ENCODE data around the gene IGFALS.

The IGFALS gene

DNA sequence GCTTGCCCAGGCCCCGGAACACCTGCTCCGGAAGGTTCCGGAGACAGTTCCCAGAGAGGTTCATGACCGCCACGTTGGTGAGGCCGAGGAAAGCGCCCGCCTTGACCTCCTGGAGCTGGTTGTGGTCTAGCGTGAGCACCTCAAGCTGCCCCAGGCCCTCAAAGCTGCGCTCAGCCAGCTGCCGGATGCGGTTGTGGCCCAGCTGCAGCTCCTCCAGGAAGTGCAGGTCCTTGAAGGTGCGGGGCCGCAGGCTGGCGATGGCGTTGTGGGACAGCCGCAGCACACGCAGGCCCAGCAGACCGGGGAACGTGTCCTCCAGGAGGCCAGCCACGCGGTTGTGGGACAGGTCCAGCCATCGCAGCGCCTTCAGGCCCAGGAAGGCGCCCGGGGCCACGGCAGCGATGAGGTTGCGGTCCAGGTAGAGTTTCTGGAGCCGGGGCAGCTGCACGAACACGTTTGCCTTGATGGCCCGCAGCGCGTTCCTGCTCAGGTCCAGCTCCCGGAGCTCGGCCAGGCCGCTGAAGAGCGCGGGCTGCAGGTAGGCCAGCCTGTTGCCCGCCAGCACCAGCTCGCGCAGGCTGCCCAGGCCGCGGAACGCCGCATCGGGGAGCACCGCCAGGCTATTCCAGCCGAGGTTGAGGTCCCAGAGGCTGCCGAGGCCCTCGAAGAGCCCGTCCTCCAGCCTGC, 2.1 kb downstream of the IGFALS start:
- Histone ChIP-seq H3K36me3 (peaks cover 15 to 66% (median 43%) of the 10 kb centered on the region in 3 donors), H3K4me1 (peaks cover 0 to 20% (median 0%) of the 10 kb centered on the region in 4 donors), H3K27me3 (no peaks in the 10 kb centered on the region), H3K4me3 (no peak overlapping the region), H3K9me3 (no peaks in the 10 kb centered on the region), H3K27ac (no peak overlapping the region)
- DNase-seq = no peak
- intact Hi-C loops (cut with DNase I; ENCODE audit: low total_unique reads) = no loop called here
- TF ChIP-seq, protein P1, sequence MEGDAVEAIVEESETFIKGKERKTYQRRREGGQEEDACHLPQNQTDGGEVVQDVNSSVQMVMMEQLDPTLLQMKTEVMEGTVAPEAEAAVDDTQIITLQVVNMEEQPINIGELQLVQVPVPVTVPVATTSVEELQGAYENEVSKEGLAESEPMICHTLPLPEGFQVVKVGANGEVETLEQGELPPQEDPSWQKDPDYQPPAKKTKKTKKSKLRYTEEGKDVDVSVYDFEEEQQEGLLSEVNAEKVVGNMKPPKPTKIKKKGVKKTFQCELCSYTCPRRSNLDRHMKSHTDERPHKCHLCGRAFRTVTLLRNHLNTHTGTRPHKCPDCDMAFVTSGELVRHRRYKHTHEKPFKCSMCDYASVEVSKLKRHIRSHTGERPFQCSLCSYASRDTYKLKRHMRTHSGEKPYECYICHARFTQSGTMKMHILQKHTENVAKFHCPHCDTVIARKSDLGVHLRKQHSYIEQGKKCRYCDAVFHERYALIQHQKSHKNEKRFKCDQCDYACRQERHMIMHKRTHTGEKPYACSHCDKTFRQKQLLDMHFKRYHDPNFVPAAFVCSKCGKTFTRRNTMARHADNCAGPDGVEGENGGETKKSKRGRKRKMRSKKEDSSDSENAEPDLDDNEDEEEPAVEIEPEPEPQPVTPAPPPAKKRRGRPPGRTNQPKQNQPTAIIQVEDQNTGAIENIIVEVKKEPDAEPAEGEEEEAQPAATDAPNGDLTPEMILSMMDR (IDR thresholded peaks at IDR 0.05) = no peak

DNA sequence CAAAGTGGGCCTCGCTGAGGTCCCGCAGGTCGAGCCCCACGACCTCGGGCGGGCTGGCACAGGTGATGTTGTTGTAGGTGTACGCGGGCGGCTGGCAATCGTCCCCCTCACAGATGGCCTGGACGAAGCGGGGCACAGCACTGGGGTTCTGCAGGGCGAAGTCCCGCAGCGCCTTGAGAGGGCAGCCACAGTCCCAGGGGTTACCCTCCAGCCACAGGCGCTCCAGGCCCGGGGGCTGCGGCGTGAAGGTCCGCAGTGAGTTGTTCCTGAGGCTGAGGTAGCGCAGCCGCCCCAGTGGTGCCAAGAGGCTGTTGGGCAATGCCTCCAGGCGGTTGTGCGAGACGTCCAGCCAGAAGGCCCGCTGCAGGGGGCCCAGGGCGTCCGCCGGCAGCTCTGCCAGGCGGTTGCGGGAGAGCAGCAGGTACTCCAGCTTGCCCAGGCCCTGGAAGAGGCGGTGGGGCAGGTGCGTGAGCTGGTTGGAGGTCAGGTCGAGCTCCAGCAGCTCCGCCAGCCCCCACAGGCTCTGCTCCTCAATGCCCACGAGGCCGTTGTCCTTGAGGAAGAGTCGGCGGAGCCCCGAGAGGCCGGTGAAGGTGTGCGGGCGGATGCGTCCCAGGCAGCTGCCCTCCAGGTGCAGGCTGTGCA, 2.8 kb downstream of the IGFALS start:
- intact Hi-C loops (cut with DNase I; ENCODE audit: low total_unique reads) = no loop called here
- peak in 1 of 2 donors; percentile 59 for DNase-seq
- H3K4me3 ChIP-seq = no peak overlapping the region
- peaks cover 0 to 27% (median 2%) of the 10 kb centered on the region in 4 donors for H3K4me1 ChIP-seq
- no peaks in the 10 kb centered on the region for H3K27me3 ChIP-seq
- H3K27ac ChIP-seq = no peak overlapping the region
- TF ChIP-seq, protein P1 (IDR thresholded peaks at IDR 0.05) = no peak
- peaks cover 15 to 72% (median 44%) of the 10 kb centered on the region in 3 donors for H3K36me3 ChIP-seq
- no peaks in the 10 kb centered on the region for H3K9me3 ChIP-seq

DNA sequence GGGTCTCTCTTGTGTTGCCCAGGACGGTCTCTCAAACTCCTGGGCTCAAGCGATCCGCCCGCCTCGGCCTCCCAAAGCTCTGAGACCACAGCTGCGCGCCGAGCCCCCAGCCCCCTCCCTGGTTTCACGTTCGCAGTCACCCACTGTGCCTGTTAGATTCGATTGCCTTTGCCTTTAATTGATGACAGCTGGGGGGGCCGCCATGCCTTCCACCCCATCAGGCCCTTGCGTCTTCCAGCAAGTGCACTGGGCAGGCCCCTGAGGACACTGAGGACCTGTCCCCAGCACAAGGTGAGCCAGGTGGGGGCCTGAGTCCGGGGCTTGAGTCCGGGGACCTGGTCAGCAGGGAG, 3.3 kb downstream of the IGFALS start:
- TF ChIP-seq, protein P1 (IDR thresholded peaks at IDR 0.05) = no peak
- H3K27ac ChIP-seq = no peak overlapping the region
- H3K9me3 ChIP-seq = no peaks in the 10 kb centered on the region
- no peak for DNase-seq
- H3K4me1 ChIP-seq = peaks cover 0 to 32% (median 5%) of the 10 kb centered on the region in 4 donors
- intact Hi-C loops (cut with DNase I; ENCODE audit: low total_unique reads) = no loop called here
- no peak overlapping the region for H3K4me3 ChIP-seq
- H3K27me3 ChIP-seq = no peaks in the 10 kb centered on the region
- peaks cover 15 to 77% (median 44%) of the 10 kb centered on the region in 3 donors for H3K36me3 ChIP-seq

DNA sequence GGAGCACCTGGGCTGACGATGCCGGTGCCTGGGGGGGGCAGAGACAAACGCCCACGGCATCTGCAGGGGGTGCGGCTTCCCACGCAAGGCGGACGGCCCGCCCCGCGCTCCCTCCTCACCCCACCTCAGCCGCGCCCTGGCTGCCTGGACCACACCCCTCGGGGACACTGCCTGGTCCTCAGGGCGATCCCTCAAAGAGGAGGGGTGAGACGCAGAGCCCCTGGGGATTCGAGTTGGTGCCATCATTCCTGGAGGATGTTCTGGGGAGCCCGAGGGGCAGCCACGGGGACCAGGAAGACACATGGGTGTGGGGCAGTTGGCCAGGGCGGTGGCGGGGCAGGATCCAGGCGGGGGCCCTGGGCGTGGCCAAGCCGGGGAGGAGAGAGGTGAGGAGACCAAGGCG, 3.9 kb downstream of the IGFALS start:
- TF ChIP-seq, protein P1 (IDR thresholded peaks at IDR 0.05) = no peak
- Histone ChIP-seq H3K27ac (no peak overlapping the region), H3K36me3 (peaks cover 15 to 80% (median 44%) of the 10 kb centered on the region in 3 donors), H3K4me3 (no peak overlapping the region), H3K27me3 (no peaks in the 10 kb centered on the region), H3K4me1 (peaks cover 0 to 38% (median 8%) of the 10 kb centered on the region in 4 donors), H3K9me3 (no peaks in the 10 kb centered on the region)
- peak in 1 of 2 donors; percentile 62 for DNase-seq
- intact Hi-C loops (cut with DNase I; ENCODE audit: low total_unique reads) = no loop called here

DNA sequence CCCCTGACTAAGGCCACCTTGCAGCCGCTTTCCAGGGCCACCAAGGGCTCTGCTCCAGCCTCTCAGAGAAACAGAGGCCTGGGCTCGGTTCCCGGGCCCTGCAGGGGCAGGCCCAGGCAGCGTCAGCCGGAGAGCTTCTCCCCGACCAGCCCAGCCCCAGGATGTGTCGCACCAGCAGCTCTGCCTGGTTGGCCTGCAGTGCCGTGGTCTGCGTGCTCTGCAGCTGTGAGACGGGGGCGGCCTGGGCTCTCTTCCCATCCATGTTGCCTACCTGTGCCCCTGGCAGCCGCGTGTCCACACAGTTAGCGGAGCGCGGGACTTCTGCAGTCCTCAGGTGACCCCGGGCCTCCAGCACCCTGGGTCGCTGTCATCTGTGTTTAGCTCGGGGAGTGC, 4.8 kb downstream of the IGFALS start:
- no peak overlapping the region for H3K27ac ChIP-seq
- peaks cover 0 to 40% (median 17%) of the 10 kb centered on the region in 4 donors for H3K4me1 ChIP-seq
- TF ChIP-seq, protein P1 (IDR thresholded peaks at IDR 0.05) = no peak
- intact Hi-C loops (cut with DNase I; ENCODE audit: low total_unique reads) = no loop called here
- no peaks in the 10 kb centered on the region for H3K9me3 ChIP-seq
- DNase-seq = no peak
- H3K4me3 ChIP-seq = no peak overlapping the region
- peaks cover 15 to 80% (median 44%) of the 10 kb centered on the region in 3 donors for H3K36me3 ChIP-seq
- H3K27me3 ChIP-seq = no peaks in the 10 kb centered on the region

All from tibial artery (tissue), 4 donors.